Measurements from ENCODE around the gene AKNA.

Gene AKNA

GRCh38 chr9:114357360-114357759 is 30.4 kb downstream of the AKNA start:
- no peak for DNase-seq (ENCODE audit: low read depth, low spot score)

- peak; percentile 12 for DNase-seq (ENCODE audit: low read depth, low spot score)
These were observed 31.0 kb downstream of the AKNA start for GRCh38 chr9:114356792-114357191.

GRCh38 chr9:114355821-114356220 is 32.0 kb downstream of the AKNA start:
- DNase-seq (ENCODE audit: low read depth, low spot score): peak; percentile 20

GRCh38 chr9:114351932-114352331 is 35.9 kb downstream of the AKNA start:
- DNase-seq (ENCODE audit: low read depth, low spot score): no peak

GRCh38 chr9:114350636-114351401 is 37.0 kb downstream of the AKNA start:
- no peak for DNase-seq (ENCODE audit: low read depth, low spot score)

GRCh38 chr9:114349713-114350480 is 37.9 kb downstream of the AKNA start:
- no peak for DNase-seq (ENCODE audit: low read depth, low spot score)

- peak; percentile 96 for DNase-seq (ENCODE audit: low read depth, low spot score)
These were observed 38.8 kb downstream of the AKNA start for GRCh38 chr9:114348906-114349482.

- DNase-seq (ENCODE audit: low read depth, low spot score): no peak
These were observed 39.4 kb downstream of the AKNA start for GRCh38 chr9:114348261-114348905.

- DNase-seq (ENCODE audit: low read depth, low spot score): no peak
These were observed 40.1 kb downstream of the AKNA start for GRCh38 chr9:114347675-114348074.

GRCh38 chr9:114346146-114346545 is 41.6 kb downstream of the AKNA start:
- no peak for DNase-seq (ENCODE audit: low read depth, low spot score)

- no peak for DNase-seq (ENCODE audit: low read depth, low spot score)
These were observed 42.2 kb downstream of the AKNA start for GRCh38 chr9:114345493-114346065.

- no peak for DNase-seq (ENCODE audit: low read depth, low spot score)
These were observed 43.1 kb downstream of the AKNA start for GRCh38 chr9:114344692-114345091.

GRCh38 chr9:114344188-114344566 is 43.6 kb downstream of the AKNA start:
- DNase-seq (ENCODE audit: low read depth, low spot score): no peak

GRCh38 chr9:114343471-114344187 is 44.2 kb downstream of the AKNA start:
- no peak for DNase-seq (ENCODE audit: low read depth, low spot score)

GRCh38 chr9:114342755-114343440 is 44.9 kb downstream of the AKNA start:
- no peak for DNase-seq (ENCODE audit: low read depth, low spot score)

- DNase-seq (ENCODE audit: low read depth, low spot score): no peak
These were observed 45.8 kb downstream of the AKNA start for GRCh38 chr9:114341991-114342390.

GRCh38 chr9:114341152-114341830 is 46.5 kb downstream of the AKNA start:
- DNase-seq (ENCODE audit: low read depth, low spot score): no peak

GRCh38 chr9:114339130-114339908 is 48.5 kb downstream of the AKNA start:
- peak; percentile 70 for DNase-seq (ENCODE audit: low read depth, low spot score)

- DNase-seq (ENCODE audit: low read depth, low spot score): no peak
These were observed 49.6 kb downstream of the AKNA start for GRCh38 chr9:114338187-114338586.
